ENCODE measurements around the gene EXOSC2.

DNA sequence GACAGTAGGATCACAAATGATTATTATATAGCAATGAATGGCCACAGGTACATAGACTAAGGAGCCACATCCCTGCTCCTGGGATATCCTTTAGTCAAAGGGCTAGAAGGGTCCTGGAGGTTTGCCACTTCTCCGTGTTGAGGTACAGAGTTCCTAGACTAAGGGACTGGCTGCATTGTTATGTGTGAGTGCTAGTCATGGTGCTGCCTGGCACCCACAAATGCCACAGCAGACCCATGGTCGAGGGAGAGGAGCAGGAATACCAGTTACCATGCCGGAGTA, 47.4 kb downstream of the EXOSC2 start:
- no peak for TF ChIP-seq RAD21 (IDR thresholded peaks at IDR 0.05; ENCODE audit: low read length)
- TF ChIP-seq, protein P1, sequence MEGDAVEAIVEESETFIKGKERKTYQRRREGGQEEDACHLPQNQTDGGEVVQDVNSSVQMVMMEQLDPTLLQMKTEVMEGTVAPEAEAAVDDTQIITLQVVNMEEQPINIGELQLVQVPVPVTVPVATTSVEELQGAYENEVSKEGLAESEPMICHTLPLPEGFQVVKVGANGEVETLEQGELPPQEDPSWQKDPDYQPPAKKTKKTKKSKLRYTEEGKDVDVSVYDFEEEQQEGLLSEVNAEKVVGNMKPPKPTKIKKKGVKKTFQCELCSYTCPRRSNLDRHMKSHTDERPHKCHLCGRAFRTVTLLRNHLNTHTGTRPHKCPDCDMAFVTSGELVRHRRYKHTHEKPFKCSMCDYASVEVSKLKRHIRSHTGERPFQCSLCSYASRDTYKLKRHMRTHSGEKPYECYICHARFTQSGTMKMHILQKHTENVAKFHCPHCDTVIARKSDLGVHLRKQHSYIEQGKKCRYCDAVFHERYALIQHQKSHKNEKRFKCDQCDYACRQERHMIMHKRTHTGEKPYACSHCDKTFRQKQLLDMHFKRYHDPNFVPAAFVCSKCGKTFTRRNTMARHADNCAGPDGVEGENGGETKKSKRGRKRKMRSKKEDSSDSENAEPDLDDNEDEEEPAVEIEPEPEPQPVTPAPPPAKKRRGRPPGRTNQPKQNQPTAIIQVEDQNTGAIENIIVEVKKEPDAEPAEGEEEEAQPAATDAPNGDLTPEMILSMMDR (conservative IDR thresholded peaks at IDR 0.05; ENCODE audit: low read depth, low read length) = no peak
- no peak for TF ChIP-seq POLR2A (IDR thresholded peaks at IDR 0.05; ENCODE audit: low read depth, low read length)
- TF ChIP-seq BHLHE40 (IDR thresholded peaks at IDR 0.05; ENCODE audit: low read depth, low read length) = no peak
- no peak for TF ChIP-seq MXI1 (IDR thresholded peaks at IDR 0.05; ENCODE audit: borderline replicate concordance, low read depth, low read length)
- TF ChIP-seq, protein P2, sequence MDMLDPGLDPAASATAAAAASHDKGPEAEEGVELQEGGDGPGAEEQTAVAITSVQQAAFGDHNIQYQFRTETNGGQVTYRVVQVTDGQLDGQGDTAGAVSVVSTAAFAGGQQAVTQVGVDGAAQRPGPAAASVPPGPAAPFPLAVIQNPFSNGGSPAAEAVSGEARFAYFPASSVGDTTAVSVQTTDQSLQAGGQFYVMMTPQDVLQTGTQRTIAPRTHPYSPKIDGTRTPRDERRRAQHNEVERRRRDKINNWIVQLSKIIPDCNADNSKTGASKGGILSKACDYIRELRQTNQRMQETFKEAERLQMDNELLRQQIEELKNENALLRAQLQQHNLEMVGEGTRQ (IDR thresholded peaks at IDR 0.05; ENCODE audit: low read depth, low read length) = no peak
- TF ChIP-seq RFX5 (IDR thresholded peaks at IDR 0.05; ENCODE audit: low read depth, low read length) = no peak
- TF ChIP-seq FOS (IDR thresholded peaks at IDR 0.05; ENCODE audit: low read depth, low read length) = no peak
- TF ChIP-seq MAFK (IDR thresholded peaks at IDR 0.05; ENCODE audit: low read depth, low read length) = no peak
- TF ChIP-seq MAZ (IDR thresholded peaks at IDR 0.05; ENCODE audit: borderline replicate concordance, low read depth, low read length) = no peak
- TF ChIP-seq CEBPB (IDR thresholded peaks at IDR 0.05; ENCODE audit: low read depth, low read length) = no peak
- TF ChIP-seq, protein P3, sequence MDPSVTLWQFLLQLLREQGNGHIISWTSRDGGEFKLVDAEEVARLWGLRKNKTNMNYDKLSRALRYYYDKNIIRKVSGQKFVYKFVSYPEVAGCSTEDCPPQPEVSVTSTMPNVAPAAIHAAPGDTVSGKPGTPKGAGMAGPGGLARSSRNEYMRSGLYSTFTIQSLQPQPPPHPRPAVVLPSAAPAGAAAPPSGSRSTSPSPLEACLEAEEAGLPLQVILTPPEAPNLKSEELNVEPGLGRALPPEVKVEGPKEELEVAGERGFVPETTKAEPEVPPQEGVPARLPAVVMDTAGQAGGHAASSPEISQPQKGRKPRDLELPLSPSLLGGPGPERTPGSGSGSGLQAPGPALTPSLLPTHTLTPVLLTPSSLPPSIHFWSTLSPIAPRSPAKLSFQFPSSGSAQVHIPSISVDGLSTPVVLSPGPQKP (IDR thresholded peaks at IDR 0.05; ENCODE audit: borderline replicate concordance, low read depth, low read length) = no peak
